22Rv1 (cell line): ENCODE data around the gene TRIP6.

ENCODE experiments used
- H3K27ac ChIP-seq: fragments of 450-650 bp; 2 replicates; pipeline ENCODE4 v1.5.1; 2017
- ZFX ChIP-seq: fragments of 450-650 bp; IDR thresholded peaks from 2 replicates; pipeline ENCODE4 v1.6.1; 2017; ENCODE audit warnings: antibody characterized with exemption, borderline replicate concordance
- TF ChIP-seq, protein P1 (sequence below): fragments of 450-650 bp; IDR thresholded peaks from 2 replicates; pipeline ENCODE4 v1.5.1; 2017; ENCODE audit warnings: mild to moderate bottlenecking

TRIP6 gene

DNA sequence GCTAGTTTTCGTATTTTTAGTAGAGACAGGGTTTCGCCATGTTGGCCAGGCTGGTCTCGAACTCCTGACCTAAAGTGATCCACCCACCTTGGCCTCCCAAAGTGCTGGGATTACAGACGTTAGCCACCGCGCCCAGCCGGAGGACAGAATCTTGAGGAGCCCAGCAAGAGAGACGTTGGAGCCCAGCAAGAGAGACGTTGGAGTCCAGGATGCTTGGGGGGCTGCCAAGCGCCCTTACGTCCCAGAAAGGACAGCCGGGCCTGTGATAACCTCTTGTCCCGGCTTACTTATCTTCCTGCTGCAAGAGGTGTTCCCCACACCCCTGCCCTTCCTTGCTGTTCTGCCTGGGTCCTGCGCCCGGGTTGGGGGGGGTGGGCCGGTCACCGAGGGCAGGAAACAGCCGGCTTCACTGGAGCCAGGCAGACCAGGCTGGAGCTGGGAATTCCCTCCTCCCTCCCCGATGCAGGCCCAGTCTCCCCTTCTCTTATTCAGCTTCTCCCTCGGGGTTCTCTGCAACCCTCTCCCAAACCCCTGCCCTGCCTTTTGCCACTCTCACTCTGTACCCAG lies 38.0 kb upstream of the TRIP6 start:
- no peak overlapping the region for H3K27ac ChIP-seq

DNA sequence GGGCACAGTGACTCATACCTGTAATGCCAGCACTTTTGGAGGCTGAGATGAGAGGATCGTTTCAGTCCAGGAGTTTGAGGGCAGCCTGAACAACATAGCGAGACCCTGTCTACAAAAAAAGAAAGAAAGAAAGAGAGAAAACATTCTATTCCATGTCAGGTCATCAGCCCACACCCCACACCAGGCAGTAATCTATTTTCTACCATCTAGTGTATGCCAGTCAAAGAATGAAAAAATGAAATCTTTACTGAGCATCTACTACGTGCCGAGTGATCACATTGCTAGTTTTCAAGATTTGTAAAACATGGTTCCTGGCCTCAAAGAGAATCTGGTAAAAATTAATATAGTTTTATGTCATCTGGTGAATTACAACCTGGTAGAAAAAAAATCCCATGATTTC lies 36.8 kb upstream of the TRIP6 start:
- no peak for TF ChIP-seq ZFX
- TF ChIP-seq, protein P1, sequence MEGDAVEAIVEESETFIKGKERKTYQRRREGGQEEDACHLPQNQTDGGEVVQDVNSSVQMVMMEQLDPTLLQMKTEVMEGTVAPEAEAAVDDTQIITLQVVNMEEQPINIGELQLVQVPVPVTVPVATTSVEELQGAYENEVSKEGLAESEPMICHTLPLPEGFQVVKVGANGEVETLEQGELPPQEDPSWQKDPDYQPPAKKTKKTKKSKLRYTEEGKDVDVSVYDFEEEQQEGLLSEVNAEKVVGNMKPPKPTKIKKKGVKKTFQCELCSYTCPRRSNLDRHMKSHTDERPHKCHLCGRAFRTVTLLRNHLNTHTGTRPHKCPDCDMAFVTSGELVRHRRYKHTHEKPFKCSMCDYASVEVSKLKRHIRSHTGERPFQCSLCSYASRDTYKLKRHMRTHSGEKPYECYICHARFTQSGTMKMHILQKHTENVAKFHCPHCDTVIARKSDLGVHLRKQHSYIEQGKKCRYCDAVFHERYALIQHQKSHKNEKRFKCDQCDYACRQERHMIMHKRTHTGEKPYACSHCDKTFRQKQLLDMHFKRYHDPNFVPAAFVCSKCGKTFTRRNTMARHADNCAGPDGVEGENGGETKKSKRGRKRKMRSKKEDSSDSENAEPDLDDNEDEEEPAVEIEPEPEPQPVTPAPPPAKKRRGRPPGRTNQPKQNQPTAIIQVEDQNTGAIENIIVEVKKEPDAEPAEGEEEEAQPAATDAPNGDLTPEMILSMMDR, result no peak
- H3K27ac ChIP-seq, result no peak overlapping the region

More for the DNA sequence above, 38.0 kb upstream of the TRIP6 start:
- TF ChIP-seq ZFX, result no peak
- TF ChIP-seq, protein P1, result no peak

DNA sequence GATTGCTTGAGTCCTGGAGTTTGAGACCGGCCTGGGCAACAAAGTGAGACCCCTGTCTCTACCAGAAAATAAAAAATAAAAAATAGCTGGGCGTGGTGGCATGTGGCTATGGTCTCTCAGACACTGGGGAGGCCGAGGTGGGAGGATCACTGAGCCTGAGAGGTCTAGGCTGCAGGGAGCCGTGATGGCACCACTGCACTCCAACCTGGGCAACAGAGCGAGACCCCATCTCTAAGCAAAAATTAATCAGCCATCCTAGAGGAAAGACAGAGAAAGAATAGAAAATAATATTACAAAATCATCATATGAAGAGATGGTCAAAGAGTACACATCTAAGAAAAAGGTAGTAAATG lies 34.9 kb upstream of the TRIP6 start:
- TF ChIP-seq, protein P1, result no peak
- no peak for TF ChIP-seq ZFX
- H3K27ac ChIP-seq, result no peak overlapping the region

DNA sequence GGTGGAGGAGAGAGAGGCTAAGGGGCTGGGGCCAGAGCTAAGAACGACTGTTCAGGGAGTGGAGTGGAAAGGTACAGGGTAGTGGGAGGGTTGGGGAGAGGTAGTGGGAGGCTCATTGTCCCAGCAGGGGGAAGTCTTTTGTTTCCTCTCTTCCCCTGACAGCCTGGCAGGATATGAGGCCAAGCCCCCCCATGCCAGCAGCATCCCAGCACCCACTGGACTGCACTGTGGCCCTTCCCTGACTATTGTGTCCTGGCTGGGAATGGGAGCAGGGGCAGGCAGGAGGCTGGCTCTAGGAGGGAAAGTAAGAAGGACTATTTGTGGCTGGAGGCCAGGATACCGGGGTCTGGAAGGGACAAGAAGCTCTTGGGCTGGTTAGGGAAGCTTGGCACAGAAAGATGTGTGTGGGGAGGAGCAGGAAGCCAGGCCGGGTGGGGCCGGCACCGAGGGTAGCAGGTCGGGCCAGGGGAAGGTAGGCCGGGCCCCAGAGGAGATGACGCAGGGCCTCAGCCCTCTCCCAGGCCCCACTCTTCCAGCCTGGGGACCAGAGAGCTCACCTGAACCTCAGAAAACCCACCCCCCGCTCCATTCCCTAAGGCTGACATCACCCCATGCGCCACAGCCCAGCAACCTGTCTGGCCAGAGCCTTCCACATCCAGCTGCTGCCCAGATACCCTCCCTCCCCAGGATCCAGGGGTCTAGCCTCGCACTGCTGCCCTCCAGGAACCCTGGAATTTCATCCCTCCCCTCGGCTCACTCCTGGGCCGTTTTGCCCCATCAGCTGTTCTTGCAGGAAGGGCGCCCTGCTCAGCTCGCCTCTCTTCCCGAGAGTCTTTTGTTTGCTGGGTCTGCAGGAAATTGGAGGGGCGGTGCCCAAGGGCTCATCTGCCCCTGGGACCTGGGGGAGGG lies 31.0 kb upstream of the TRIP6 start:
- no peak for TF ChIP-seq ZFX
- TF ChIP-seq, protein P1, result no peak
- peak overlapping the region; percentile 81 for H3K27ac ChIP-seq

DNA sequence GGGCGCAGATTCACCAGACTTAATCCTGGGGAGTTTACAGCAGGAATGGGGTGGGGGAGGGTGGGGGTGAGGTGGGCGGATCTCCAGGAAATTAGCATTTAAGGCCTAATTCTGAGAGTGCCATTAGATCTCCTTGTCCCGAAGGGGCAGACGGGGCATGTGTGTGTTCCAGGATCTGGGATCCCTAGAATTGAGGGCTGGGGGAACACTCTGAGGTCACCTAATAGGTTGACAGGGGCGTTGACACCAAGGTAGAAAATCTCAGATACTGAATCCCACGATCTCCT lies 30.4 kb upstream of the TRIP6 start:
- no peak for TF ChIP-seq ZFX
- TF ChIP-seq, protein P1, result no peak
- H3K27ac ChIP-seq, result peak overlapping the region; percentile 81

DNA sequence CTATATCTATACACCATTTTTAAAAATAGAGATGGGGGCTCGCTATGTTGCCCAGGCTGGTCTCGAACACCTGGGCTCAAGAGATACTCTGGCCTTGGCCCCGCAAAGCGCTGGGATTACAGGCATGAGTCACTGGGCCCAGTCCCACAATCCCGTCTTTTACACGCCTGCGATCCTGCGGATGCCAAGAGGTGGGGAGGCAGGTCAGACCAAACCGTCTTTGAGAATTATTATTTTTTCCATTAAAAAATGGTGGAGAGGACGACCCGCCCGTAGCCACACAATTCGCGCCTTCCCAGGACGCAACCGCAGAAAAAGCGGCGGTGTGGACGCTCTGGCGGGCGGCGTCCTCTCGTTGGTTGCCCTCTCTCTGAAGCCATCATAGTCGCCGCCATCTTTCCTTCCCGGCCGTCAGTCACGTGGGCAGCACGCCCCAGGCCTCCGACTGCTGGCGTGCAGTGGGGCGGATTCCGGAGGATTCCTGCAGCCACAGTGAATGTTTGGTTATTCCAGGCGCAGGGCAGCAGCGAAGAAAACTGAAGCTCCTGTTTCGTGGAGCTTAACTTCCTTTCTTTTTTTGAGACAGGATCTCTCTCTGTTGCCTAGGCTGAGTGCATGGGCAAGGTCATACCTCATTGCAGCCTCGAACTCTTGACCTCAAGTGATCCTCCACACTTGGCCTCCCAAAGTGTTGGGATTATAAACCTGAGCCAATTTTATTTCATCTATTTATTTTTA lies 29.9 kb upstream of the TRIP6 start:
- TF ChIP-seq, protein P1, result no peak
- no peak for TF ChIP-seq ZFX
- peak overlapping the region; percentile 81 for H3K27ac ChIP-seq

DNA sequence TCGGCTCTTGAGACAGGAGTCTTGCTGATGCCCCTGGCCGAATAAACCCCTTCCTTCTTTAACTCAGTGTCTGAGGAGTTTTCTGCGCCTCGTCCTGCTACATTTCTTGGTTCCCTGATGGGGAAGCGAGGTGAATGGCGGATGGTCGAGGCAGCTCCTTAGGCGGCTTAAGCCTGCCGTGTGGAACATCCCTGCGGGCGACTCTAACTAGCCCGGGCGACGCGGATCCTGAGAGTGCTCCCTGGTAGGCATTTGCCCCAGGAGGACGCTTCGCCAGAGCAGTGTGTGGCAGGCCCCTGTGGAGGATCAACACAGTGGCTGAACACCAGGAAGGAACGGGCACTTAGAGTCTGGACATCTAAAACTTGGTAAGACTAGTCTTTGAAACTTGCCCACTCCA lies 27.8 kb upstream of the TRIP6 start:
- H3K27ac ChIP-seq, result no peak overlapping the region
- TF ChIP-seq, protein P1, result no peak
- no peak for TF ChIP-seq ZFX
